A549 (cell line): ENCODE results near the gene SNF8. TPM values are rescaled to one million over a fixed set of nuclear protein-coding genes. Genes with fewer than 3 reads are reported as not detected.
"Not testable (repeated sequence)": the region's sequence is repeated elsewhere in the genome, so short reads cannot be mapped to it uniquely, and the experiment has no call there.

Experiments used
- ATAC-seq, 2 experiments: fragments of 200-7000 bp in 1 of 2; fragments of >200 bp in 1 of 2; cut with Nextera tagmentation in 1 of 2; cut with Tn5 transposase in 1 of 2; 3 replicates each; pipeline versions ENCODE4 v1.8.0 to v1.9.1; 2018 to 2020; ENCODE audit warnings: mild to moderate bottlenecking in 1 of 2, moderate library complexity in 1 of 2
- CTCF ChIA-PET: fragments of 300-600 bp; sonication (Branson Sonifier 250); formaldehyde crosslinking; extraction: SDS; loops from one replicate; lab custom pipeline; 2021; ENCODE audit warnings: antibody characterized with exemption, inconsistent platforms; lab: Yijun Ruan, JAX
- POLR2A ChIA-PET: fragments of 350-600 bp; formaldehyde crosslinking; extraction: SDS; loops from one replicate; lab custom pipeline; 2021; ENCODE audit warnings: antibody characterized with exemption, inconsistent platforms; lab: Yijun Ruan, JAX
- DNase-seq, 2 experiments: peaks; one replicate each; pipeline versions ENCODE4 v3.0.0 to v3.0.0-alpha.2; 2011 to 2016; ENCODE audit warnings: low read depth in 1 of 2, low spot score in 1 of 2
- FAIRE-seq: peaks from 2 replicates; lab custom pipeline; 2011; peaks lifted over from hg19 to GRCh38; lab: Jason Lieb, UNC
- H3K27ac ChIP-seq, 2 experiments: fragments of >200 bp; sonication (Bioruptor Twin); formaldehyde crosslinking; 3 replicates each; pipeline ENCODE4 v1.5.1; 2016 to 2017
- H3K4me1 ChIP-seq: fragments of >200 bp; sonication (Bioruptor Twin); formaldehyde crosslinking; 3 replicates; pipeline ENCODE4 v1.6.1; 2016
- H3K4me2 ChIP-seq: fragments of >200 bp; sonication (Bioruptor Twin); formaldehyde crosslinking; 3 replicates; pipeline ENCODE4 v1.6.1; 2016
- H3K4me3 ChIP-seq: fragments of >200 bp; sonication (Bioruptor Twin); formaldehyde crosslinking; 3 replicates; pipeline ENCODE4 v1.5.1; 2016
- H3K9me3 ChIP-seq: fragments of >200 bp; sonication (Bioruptor Twin); formaldehyde crosslinking; 3 replicates; pipeline ENCODE4 v1.6.1; 2016
- CBX2 ChIP-seq: fragments of 200-600 bp; sonication (generic); IDR thresholded peaks from 2 replicates; pipeline ENCODE4 v1.6.1; 2016; ENCODE audit warnings: low read depth, mild to moderate bottlenecking, borderline replicate concordance
- HDAC2 ChIP-seq: fragments of 200-600 bp; sonication (generic); IDR thresholded peaks from 2 replicates; pipeline ENCODE4 v1.6.1; 2016
- HEYL ChIP-seq: fragments of 250-450 bp; sonication (Bioruptor Pico); IDR thresholded peaks from 2 replicates; pipeline ENCODE4 v1.8.0; 2021; ENCODE audit warnings: mild to moderate bottlenecking, moderate library complexity
- HOXB5 ChIP-seq: fragments of 250-450 bp; sonication (Bioruptor Pico); IDR thresholded peaks from 2 replicates; pipeline ENCODE4 v1.5.0; 2020; ENCODE audit warnings: mild to moderate bottlenecking, moderate library complexity
- MAFK ChIP-seq: fragments of 450-650 bp; IDR thresholded peaks from 2 replicates; pipeline ENCODE4 v1.6.1; 2014; ENCODE audit not compliant: partially characterized antibody
- POLR2AphosphoS2 ChIP-seq: conservative IDR thresholded peaks from 2 replicates; pipeline ENCODE4 v1.6.1; 2012; ENCODE audit warnings: low read length, improper control_type of control experiment, inconsistent platforms
- SREBF2 ChIP-seq: fragments of 450-650 bp; IDR thresholded peaks from 2 replicates; pipeline ENCODE4 v1.6.1; 2014; ENCODE audit warnings: mild to moderate bottlenecking, moderate library complexity
- ZSCAN20 ChIP-seq: fragments of 250-450 bp; sonication (Bioruptor Pico); IDR thresholded peaks from 2 replicates; pipeline ENCODE4 v1.8.0; 2022; ENCODE audit warnings: mild to moderate bottlenecking, moderate library complexity
- WGBS: methylation state at CpG from one replicate; pipeline ENCODE4 v1.1.6; 2017; ENCODE audit errors: missing lambda C conversion rate; 5-methylcytosine and 5-hydroxymethylcytosine counted together
- polyA plus RNA-seq, 4 experiments: library from polyadenylated mRNA; depleted of rRNA in 3 of 4; stranded (reverse); fragments of >200 nt; fragmentation: RNase III in 1 of 4; extraction: RNeasy Plus Mini Kit Qiagen cat#74134 plus additional on column Dnase treatment in 1 of 4; gene quantifications; 2 replicates in 3 of 4; 3 replicates in 1 of 4; pipeline ENCODE4 v1.2.3, GENCODE V29; 2011 to 2017
- TF ChIP-seq, protein P1 (sequence below): fragments of 250-450 bp; sonication (Bioruptor Pico); IDR thresholded peaks from 2 replicates; pipeline ENCODE4 v1.5.0; 2021; ENCODE audit warnings: mild to moderate bottlenecking, moderate library complexity, borderline replicate concordance
- TF ChIP-seq, protein P2 (sequence below): fragments of >200 bp; sonication (Bioruptor Twin); formaldehyde crosslinking; IDR thresholded peaks from 3 replicates; pipeline ENCODE4 v1.5.1; 2016

SNF8 gene
- polyA plus RNA-seq, 2 of the 4 experiments (the other 2 are of a cell fraction), result 209 to 320 TPM

DNA sequence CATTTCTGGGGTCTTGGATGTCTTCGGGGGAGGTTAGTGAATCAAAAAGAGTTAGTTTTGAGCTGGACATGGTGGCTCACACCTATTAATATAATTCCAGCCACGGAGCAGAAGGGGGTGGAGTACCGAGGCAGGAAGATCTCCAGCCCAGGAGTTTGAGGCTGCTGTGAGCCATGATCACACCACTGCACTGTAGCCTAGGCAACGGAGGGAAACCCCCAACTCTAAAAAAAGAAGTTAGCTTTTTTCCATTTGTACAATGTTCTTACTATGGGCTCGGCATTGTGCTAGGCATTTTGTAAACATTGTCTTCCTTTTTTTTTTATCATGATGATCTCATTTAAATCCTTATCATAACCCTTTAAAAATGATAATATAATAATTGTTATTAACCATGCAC, 8.3 kb upstream of the SNF8 start:
- H3K9me3 ChIP-seq, result no peaks in the 10 kb centered on the region
- TF ChIP-seq CBX2 (no peak), HDAC2 (no peak), ZSCAN20 (CRISPR knock-in tag) (no peak)
- TF ChIP-seq, protein P1, sequence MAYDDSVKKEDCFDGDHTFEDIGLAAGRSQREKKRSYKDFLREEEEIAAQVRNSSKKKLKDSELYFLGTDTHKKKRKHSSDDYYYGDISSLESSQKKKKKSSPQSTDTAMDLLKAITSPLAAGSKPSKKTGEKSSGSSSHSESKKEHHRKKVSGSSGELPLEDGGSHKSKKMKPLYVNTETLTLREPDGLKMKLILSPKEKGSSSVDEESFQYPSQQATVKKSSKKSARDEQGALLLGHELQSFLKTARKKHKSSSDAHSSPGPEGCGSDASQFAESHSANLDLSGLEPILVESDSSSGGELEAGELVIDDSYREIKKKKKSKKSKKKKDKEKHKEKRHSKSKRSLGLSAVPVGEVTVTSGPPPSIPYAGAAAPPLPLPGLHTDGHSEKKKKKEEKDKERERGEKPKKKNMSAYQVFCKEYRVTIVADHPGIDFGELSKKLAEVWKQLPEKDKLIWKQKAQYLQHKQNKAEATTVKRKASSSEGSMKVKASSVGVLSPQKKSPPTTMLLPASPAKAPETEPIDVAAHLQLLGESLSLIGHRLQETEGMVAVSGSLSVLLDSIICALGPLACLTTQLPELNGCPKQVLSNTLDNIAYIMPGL (CRISPR knock-in tag), result no peak
- DNase-seq (no peak), ATAC-seq (peak in 1 of 2 experiments; percentile 30; a peak in 1 of 6 replicates), FAIRE-seq (no peak)
- WGBS, result 22% methylated on average over 5 of the region's 5 CpGs
- ChIA-PET CTCF (interaction anchor here (0.8 to 18.6 kb wide), 15 partner anchors 8 to 275 kb away, joined by 3 to 383 read pairs (median 4); partner anchors contain the start of genes GIP, IGF2BP1 and SNF8), POLR2A (interaction anchor here (0.6 to 2.6 kb wide), 4 partner anchors 8 to 43 kb away, joined by 3 to 11 read pairs (median 4); partner anchors contain the start of gene SNF8)
- peaks cover 41% of the 10 kb centered on the region for H3K4me1 ChIP-seq
- H3K27ac ChIP-seq, result peak overlapping the region; percentile 18 to 82; a peak in 4 of 6 replicates
- no peak overlapping the region for H3K4me3 ChIP-seq
- peak overlapping the region; percentile 41 for H3K4me2 ChIP-seq

DNA sequence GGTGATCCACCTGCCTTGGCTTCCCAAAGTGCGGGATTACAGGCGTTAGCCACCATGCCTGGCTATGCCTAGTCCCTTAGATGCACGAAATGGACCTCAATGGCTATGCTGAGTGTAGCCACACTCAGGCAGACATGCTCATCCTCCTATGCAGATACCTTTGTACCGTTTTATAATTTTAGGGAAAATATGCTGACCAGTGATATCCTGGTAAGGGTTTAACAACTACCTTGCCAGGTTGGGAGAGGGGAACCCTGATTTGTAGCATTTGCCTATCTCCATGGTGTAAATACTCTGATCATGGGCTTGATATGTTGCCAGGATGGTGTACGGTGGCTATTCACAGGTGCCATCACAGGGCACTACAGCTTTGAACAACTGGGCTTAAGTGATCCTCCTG, 6.9 kb upstream of the SNF8 start:
- ATAC-seq (no peak), DNase-seq (no peak)
- peak overlapping the region in 1 of 2 experiments; percentile 24; a peak in 1 of 6 replicates for H3K27ac ChIP-seq
- no peaks in the 10 kb centered on the region for H3K9me3 ChIP-seq
- H3K4me3 ChIP-seq, result no peak overlapping the region
- POLR2A ChIA-PET, result interaction anchor here (0.6 kb wide), 1 partner anchor 19 kb away, joined by 4 read pairs; no protein-coding TSS in a partner anchor
- H3K4me2 ChIP-seq, result no peak overlapping the region
- TF ChIP-seq MAFK (peak; percentile 87), SREBF2 (no peak), HOXB5 (CRISPR knock-in tag) (no peak)
- TF ChIP-seq, all 56 proteins: peak for 1
- no peak for FAIRE-seq
- peaks cover 32% of the 10 kb centered on the region for H3K4me1 ChIP-seq
- CTCF ChIA-PET, result interaction anchor here (0.7 to 18.6 kb wide), 8 partner anchors 20 to 887 kb away, joined by 3 to 383 read pairs (median 34); partner anchors contain the start of genes GIP and IGF2BP1
- 80% methylated on average over 5 of the region's 5 CpGs for WGBS

DNA sequence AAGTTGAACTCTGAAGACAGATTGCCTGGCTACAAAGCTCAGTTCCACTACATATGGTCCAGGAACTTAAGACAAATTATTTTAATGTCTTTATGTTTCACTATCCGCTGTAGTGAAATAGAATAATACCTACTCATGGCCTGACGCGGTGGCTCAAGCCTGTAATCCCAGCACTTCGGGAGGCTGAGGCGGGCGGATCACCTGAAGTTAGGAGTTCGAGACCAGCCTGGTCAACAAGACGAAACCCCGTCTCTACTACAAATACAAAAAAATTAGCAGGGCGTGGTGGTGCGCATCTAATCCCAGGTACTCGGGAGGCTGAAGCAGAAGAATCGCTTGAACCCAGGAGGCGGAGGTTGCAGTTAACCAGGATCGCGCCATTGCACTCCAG, 614 bp upstream of the SNF8 start:
- Histone ChIP-seq H3K27ac (peak overlapping the region; percentile 86 to 92), H3K4me1 (peaks cover 19% of the 10 kb centered on the region; the same call in 2 of the 3 replicates), H3K4me2 (peak overlapping the region; percentile 72), H3K4me3 (peak overlapping the region; percentile 60)
- CTCF ChIA-PET, result interaction anchor here (0.5 to 18.6 kb wide), 13 partner anchors 8 to 346 kb away, joined by 3 to 383 read pairs (median 4); partner anchors contain the start of gene IGF2BP1
- 86% methylated on average over 16 of the region's 16 CpGs for WGBS
- not testable (repeated sequence) for H3K9me3 ChIP-seq, FAIRE-seq, DNase-seq, ATAC-seq
- POLR2A ChIA-PET, result interaction anchor here (0.6 to 3.1 kb wide), 21 partner anchors 8 to 248 kb away, joined by 3 to 44 read pairs (median 7); partner anchors contain the start of genes ATP5MC1, IGF2BP1 and UBE2Z

DNA sequence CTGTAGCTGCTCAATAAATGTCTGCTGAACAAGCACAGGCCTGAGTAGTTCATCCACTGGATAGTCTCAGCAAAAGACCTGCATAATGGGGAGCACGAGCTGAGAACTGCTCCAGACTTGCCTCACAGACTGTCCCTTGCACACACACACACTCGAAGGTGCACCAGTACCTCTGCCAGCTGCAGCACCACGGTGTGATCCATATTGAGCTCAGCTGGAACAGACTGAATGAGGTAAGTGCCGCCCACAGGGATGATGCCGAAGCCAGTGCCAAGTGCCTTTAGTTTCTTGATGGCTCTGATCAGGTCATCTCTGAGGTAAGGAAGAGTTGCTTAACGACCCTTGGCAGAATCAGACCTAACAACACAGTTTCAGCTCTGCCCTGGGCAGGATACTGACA, 11.6 kb downstream of the SNF8 start:
- DNase-seq, result no peak
- TF ChIP-seq HEYL (CRISPR knock-in tag) (no peak), POLR2AphosphoS2 (peak; percentile 90)
- TF ChIP-seq, protein P2, sequence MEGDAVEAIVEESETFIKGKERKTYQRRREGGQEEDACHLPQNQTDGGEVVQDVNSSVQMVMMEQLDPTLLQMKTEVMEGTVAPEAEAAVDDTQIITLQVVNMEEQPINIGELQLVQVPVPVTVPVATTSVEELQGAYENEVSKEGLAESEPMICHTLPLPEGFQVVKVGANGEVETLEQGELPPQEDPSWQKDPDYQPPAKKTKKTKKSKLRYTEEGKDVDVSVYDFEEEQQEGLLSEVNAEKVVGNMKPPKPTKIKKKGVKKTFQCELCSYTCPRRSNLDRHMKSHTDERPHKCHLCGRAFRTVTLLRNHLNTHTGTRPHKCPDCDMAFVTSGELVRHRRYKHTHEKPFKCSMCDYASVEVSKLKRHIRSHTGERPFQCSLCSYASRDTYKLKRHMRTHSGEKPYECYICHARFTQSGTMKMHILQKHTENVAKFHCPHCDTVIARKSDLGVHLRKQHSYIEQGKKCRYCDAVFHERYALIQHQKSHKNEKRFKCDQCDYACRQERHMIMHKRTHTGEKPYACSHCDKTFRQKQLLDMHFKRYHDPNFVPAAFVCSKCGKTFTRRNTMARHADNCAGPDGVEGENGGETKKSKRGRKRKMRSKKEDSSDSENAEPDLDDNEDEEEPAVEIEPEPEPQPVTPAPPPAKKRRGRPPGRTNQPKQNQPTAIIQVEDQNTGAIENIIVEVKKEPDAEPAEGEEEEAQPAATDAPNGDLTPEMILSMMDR, result no peak
- TF ChIP-seq, all 56 proteins: peak for 1
- CTCF ChIA-PET, result interaction anchor here (0.7 to 11.9 kb wide), 7 partner anchors 10 to 99 kb away, joined by 3 to 93 read pairs (median 4); partner anchors contain the start of gene SNF8
- ATAC-seq (peak; percentile 12 to 24; a peak in 3 of 6 replicates), FAIRE-seq (no peak)
- Histone ChIP-seq H3K9me3 (no peaks in the 10 kb centered on the region), H3K4me1 (no peaks in the 10 kb centered on the region), H3K4me3 (no peak overlapping the region), H3K27ac (no peak overlapping the region), H3K4me2 (no peak overlapping the region)
- 81% methylated on average over 6 of the region's 6 CpGs for WGBS
- POLR2A ChIA-PET, result interaction anchor here (1.4 kb wide), 1 partner anchor 11 kb away, joined by 4 read pairs; no protein-coding TSS in a partner anchor
